PFSK-1 (cell line): Measurements from ENCODE around the gene TMSB10.

Experiments used
- FOXP2 ChIP-seq: optimal IDR thresholded peaks from 2 replicates; pipeline ENCODE3; 2011; ENCODE audit warnings: borderline replicate concordance, control low read depth, inconsistent platforms; ENCODE audit not compliant: insufficient read depth; ENCODE audit errors: extremely low read length, extremely low read depth
- POLR2AphosphoS5 ChIP-seq: IDR thresholded peaks from 2 replicates; pipeline ENCODE4 v1.6.1; 2012; ENCODE audit warnings: low read depth, mild to moderate bottlenecking, control low read depth, low read length, moderate library complexity
- REST ChIP-seq, 2 experiments: IDR thresholded peaks; 2 replicates each; pipeline versions ENCODE4 v1.6.1 to v1.8.0; 2011 to 2012; ENCODE audit warnings: low read depth in 2 of 2, low read length in 2 of 2, control low read depth in 1 of 2, inconsistent platforms in 1 of 2, mild to moderate bottlenecking in 1 of 2, moderate library complexity in 1 of 2; ENCODE audit not compliant: insufficient read depth in 1 of 2
- SIN3A ChIP-seq: IDR thresholded peaks from 2 replicates; pipeline ENCODE4 v1.6.1; 2012; ENCODE audit warnings: mild to moderate bottlenecking, low read length, moderate library complexity, borderline replicate concordance; ENCODE audit not compliant: insufficient read depth
- TAF1 ChIP-seq: IDR thresholded peaks from 2 replicates; pipeline ENCODE4 v1.6.1; 2012; ENCODE audit warnings: low read length, control low read depth, borderline replicate concordance; ENCODE audit not compliant: insufficient read depth

The TMSB10 gene

GRCh38 chr2:84908948-84909713, 3.7 kb downstream of the TMSB10 start:
- TF ChIP-seq REST (IDR thresholded peaks at IDR 0.05; ENCODE audit: insufficient read depth in 1 of 2, low read depth in 2 of 2, low read length in 2 of 2) (no peak), SIN3A (no peak), FOXP2 (no peak), POLR2AphosphoS5 (no peak), TAF1 (no peak)

DNA sequence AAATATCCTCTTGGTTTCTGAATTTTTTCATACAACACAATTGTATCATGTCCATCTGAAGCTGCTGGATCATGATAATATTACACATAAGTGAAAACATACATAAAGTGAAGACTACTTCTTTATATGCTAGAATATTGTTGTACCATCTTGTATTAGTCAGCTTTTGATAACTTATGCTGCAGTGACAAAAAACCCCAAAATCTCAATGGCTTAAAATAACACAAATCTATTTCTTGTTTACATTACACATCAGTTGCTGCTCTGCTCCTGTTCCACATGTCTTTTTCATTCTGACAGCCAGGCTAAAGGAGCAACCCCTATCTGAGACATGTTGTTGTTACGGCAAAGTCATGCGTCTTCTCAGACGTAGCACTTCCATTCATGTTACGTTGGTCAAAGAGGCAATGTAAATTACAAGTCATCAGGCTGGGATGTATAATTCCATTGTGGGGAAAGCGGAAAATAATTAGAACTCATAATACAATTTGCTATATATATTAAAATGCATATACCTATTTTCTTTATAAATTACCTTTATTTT, 5.8 kb downstream of the TMSB10 start:
- no peak for TF ChIP-seq POLR2AphosphoS5
- no peak for TF ChIP-seq SIN3A
- TF ChIP-seq TAF1: no peak
- TF ChIP-seq FOXP2: no peak

- TF ChIP-seq FOXP2: no peak
- no peak for TF ChIP-seq TAF1
- TF ChIP-seq SIN3A: no peak
- no peak for TF ChIP-seq REST (IDR thresholded peaks at IDR 0.05; ENCODE audit: insufficient read depth in 1 of 2, low read depth in 2 of 2, low read length in 2 of 2)
These were observed 7.5 kb downstream of the TMSB10 start for GRCh38 chr2:84912984-84913383.

DNA sequence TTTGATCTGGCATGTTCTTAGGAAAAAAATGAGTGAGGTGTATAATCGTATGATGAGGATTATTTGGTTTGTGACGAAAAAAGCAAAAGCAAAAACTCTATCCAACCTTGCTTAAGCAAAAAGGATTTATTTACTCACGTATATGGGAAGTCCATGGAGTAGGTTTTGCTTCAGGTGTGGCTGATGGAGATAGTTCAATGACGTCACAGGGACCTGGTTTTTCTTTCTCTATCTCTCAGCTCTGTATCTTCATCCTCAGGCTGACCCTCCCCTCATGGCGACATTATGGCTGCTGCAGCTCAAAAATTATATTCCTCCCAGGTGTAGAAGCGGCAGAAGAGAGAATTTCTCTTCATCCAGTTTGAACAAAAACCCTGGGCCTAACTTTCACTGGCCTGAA, 8.9 kb downstream of the TMSB10 start:
- TF ChIP-seq FOXP2: no peak
- TF ChIP-seq SIN3A: no peak
- TF ChIP-seq POLR2AphosphoS5: no peak
- no peak for TF ChIP-seq REST (IDR thresholded peaks at IDR 0.05; ENCODE audit: insufficient read depth in 1 of 2, low read depth in 2 of 2, low read length in 2 of 2)
- TF ChIP-seq TAF1: no peak

GRCh38 chr2:84918430-84918829, 13.0 kb downstream of the TMSB10 start:
- no peak for TF ChIP-seq TAF1
- TF ChIP-seq SIN3A: no peak
- no peak for TF ChIP-seq POLR2AphosphoS5
- TF ChIP-seq FOXP2: no peak
- no peak for TF ChIP-seq REST (IDR thresholded peaks at IDR 0.05; ENCODE audit: insufficient read depth in 1 of 2, low read depth in 2 of 2, low read length in 2 of 2)
